Measurements from ENCODE around the gene CMTM8.
"Not testable (repeated sequence)": the region's sequence is repeated elsewhere in the genome, so short reads cannot be mapped to it uniquely, and the experiment has no call there.

GRCh38 chr3:32190556-32190955 lies 47.9 kb upstream of the CMTM8 start:
- TF ChIP-seq CTCF, POLR2AphosphoS5, POLR2A, EP300 (IDR thresholded peaks at IDR 0.05): not testable (repeated sequence)

Measured in sigmoid colon (tissue), 4 donors.